Upper lobe of left lung (tissue), 6 donors: ENCODE measurements around the gene ZNF334. TPM values are rescaled to one million over a fixed set of nuclear protein-coding genes. Genes with fewer than 3 reads are reported as not detected.

Experiments
- ATAC-seq, 2 donors: fragments of 200-7000 bp; cut with Tn5 transposase; one replicate each; pipeline ENCODE4 v1.9.1; 2022; ENCODE audit warnings: mild to moderate bottlenecking in 2 of 2, moderate library complexity in 2 of 2; ENCODE audit not compliant: low FRiP score in 2 of 2
- DNase-seq, 2 donors: peaks; one replicate each; pipeline ENCODE4 v3.0.0-alpha.2; 2019 to 2020
- H3K27ac ChIP-seq, 4 donors: fragments of 200-600 bp; sonication (generic); one replicate each; pipeline ENCODE4 v1.5.1; 2016 to 2019
- H3K27me3 ChIP-seq, 4 donors: fragments of 200-600 bp; sonication (generic); one replicate each; pipeline ENCODE4 v1.5.1; 2017 to 2019
- H3K36me3 ChIP-seq, 4 donors: fragments of 200-600 bp; sonication (generic); one replicate each; pipeline ENCODE4 v1.5.1; 2016 to 2019
- H3K4me1 ChIP-seq, 4 donors: fragments of 200-600 bp; sonication (generic); one replicate each; pipeline ENCODE4 v1.5.1; 2018 to 2019
- H3K4me3 ChIP-seq, 4 donors: fragments of 200-600 bp; sonication (generic); one replicate each; pipeline ENCODE4 v1.5.1; 2017 to 2019; ENCODE audit warnings: mild to moderate bottlenecking in 2 of 4, moderate library complexity in 1 of 4
- H3K9me3 ChIP-seq, 4 donors: fragments of 200-600 bp; sonication (generic); one replicate each; pipeline ENCODE4 v1.5.1; 2018 to 2019
- EP300 ChIP-seq, 4 donors: sonication (generic); formaldehyde crosslinking; IDR thresholded peaks; one replicate each; pipeline ENCODE4 v1.5.1; 2017; ENCODE audit warnings: antibody characterized with exemption in 4 of 4, control low read depth in 2 of 4
- POLR2A ChIP-seq, 4 donors: fragments of 450-650 bp; IDR thresholded peaks; one replicate each; pipeline ENCODE4 v1.5.1; 2016 to 2017; ENCODE audit warnings: antibody characterized with exemption in 4 of 4, mild to moderate bottlenecking in 2 of 4
- POLR2AphosphoS5 ChIP-seq, 2 donors: sonication (generic); formaldehyde crosslinking; IDR thresholded peaks; one replicate each; pipeline ENCODE4 v1.5.1; 2017; ENCODE audit warnings: antibody characterized with exemption in 2 of 2
- WGBS, 2 donors: methylation state at CpG; one replicate each; pipeline ENCODE4 v1.1.5; 2017 to 2018; 5-methylcytosine and 5-hydroxymethylcytosine counted together
- total RNA-seq, 6 donors: library from RNA; depleted of rRNA in 4 of 6; stranded (reverse); fragments of >200 nt in 4 of 6; gene quantifications; one replicate each; pipeline versions ENCODE4 v1.1.0 to v1.2.1, GENCODE V29; 2016 to 2021
- TF ChIP-seq, protein P1 (sequence below), 6 experiments: fragments of 450-650 bp in 4 of 6; fragments of 200-600 bp in 2 of 6; sonication (generic) in 2 of 6; IDR thresholded peaks; one replicate each; pipeline ENCODE4 v1.5.1; 2016 to 2019; ENCODE audit warnings: antibody characterized with exemption in 6 of 6
- donor health status: DM: no; HTN: no; CAD: no; lungs with moderate emphysema.
- donor health status: DM: no; HTN: yes; CAD: no; lungs with severe emphysema.

ZNF334 gene
- 10 to 100 TPM in 2 of 6 donors, 1 to 10 TPM in 4; 1.9 to 27.2 (median 5.2) TPM for total RNA-seq

DNA sequence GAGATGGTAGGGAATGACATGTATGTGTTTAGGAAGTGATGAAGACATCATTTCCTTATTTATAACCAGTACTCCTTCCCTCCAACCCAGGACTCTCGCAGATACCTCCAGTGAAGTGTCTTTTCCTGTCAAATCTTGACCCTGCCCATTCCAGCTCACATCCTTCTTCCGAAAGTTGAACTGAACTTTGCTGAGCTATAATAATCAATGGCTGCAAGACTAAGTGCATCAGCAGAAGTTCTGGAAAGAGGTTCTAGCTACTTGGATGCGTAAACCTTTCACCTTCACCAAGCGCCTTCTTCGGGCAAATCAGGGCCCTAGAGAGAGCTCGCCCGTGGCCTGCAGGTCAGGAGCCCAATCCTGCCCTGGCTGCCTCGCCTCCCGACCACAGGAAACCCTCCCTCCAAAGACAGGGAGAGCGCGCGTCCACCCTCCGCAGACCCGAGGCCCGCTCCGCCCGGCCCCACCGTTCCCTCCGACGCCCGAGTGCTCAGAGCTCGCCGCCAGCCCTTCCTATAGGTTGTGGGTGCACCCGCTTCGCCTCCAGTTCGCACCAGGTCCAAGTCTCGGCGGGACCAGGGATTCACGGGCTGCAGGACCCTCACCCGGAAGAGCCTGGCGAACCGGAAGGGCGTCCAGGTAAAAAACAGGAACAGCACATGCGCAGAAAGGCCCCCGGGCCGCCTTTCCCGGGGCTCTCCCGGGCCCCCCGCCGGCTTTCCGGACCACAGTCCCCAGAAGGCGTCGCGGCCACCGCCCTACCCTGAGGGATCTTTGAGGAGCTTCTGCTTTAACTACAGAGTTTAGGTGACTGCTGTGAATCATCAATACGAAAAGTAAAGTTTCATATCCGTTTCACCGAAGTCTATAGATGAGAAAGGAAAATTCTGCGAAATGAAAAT lies at the start of gene ZNF334:
Gene ZNF334 (minus strand): TSS at position 617 of the 902 bp plus-strand sequence. CDS start 1,457 bp downstream, outside the sequence.
- ATAC-seq: peak; percentile 87 to 89
- H3K27me3 ChIP-seq: no peaks in the 10 kb centered on the region
- peak within 1 kb of the TSS in 3 of 4 donors; percentile 57 to 82 (median 66) for H3K27ac ChIP-seq
- peak; percentile 65 to 88 for DNase-seq
- H3K4me3 ChIP-seq: peak within 1 kb of the TSS; percentile 63 to 79 (median 65)
- 4 to 8% methylated on average over 20 to 44 of the region's 49 CpGs for WGBS, 2 donors
- H3K36me3 ChIP-seq: no peaks in the 10 kb centered on the region
- peaks cover 0 to 13% (median 4%) of the 10 kb centered on the region in 4 donors for H3K4me1 ChIP-seq
- no peaks in the 10 kb centered on the region for H3K9me3 ChIP-seq
- TF ChIP-seq POLR2AphosphoS5 (IDR thresholded peaks at IDR 0.05) (peak; percentile 21 to 50), POLR2A (IDR thresholded peaks at IDR 0.05) (peak in 2 of 4 donors; percentile 28 to 57), EP300 (IDR thresholded peaks at IDR 0.05) (no peak)

DNA sequence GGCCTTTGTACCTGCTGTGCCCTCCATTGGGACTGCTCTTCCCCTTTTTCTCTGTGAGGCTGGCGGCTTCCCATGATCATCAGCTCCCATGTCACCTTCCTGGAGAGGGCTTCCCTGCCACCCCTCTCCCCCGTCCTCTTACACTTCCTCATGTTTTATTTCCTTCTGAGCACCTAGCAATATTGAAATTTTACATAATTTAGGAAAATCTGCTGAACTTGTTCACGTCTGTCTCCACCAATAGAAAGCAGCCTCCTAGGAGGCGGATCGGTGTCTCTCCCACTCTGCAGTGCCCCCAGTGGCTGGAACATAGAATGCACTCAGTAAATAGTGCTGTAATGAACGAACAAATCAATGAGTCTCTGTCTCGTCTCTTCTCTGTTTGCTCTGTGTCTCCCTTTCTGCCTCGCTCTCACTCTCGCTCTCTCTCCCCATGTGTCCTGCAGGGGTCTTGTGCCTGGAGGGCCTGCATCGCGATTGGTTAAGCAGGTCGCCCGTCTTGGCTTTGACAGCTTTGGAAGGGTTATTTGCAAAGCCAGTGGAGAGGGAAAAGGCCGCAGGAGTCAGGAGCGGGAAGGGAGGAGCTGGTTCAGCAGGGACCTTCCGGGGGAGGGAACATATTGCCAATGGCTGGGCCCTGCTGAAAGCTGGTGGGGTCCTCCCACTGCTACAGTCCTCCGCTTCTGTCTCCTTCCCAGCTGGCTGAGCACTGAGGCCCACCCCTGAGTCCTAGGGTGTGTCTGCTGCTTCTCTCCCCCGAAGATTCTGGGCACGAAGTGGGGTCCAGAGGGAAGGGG lies 49.2 kb upstream of the ZNF334 start:
- Histone ChIP-seq H3K27ac (peak overlapping the region in 2 of 4 donors; percentile 20 to 68), H3K4me1 (peaks cover 5 to 12% (median 11%) of the 10 kb centered on the region in 4 donors), H3K9me3 (no peaks in the 10 kb centered on the region), H3K4me3 (peak overlapping the region in 3 of 4 donors; percentile 14 to 42 (median 42)), H3K36me3 (no peaks in the 10 kb centered on the region), H3K27me3 (no peaks in the 10 kb centered on the region)
- ATAC-seq (peak; percentile 86 to 92), DNase-seq (peak in 1 of 2 donors; percentile 50)
- no peak for TF ChIP-seq POLR2AphosphoS5 (IDR thresholded peaks at IDR 0.05)
- TF ChIP-seq, protein P1, sequence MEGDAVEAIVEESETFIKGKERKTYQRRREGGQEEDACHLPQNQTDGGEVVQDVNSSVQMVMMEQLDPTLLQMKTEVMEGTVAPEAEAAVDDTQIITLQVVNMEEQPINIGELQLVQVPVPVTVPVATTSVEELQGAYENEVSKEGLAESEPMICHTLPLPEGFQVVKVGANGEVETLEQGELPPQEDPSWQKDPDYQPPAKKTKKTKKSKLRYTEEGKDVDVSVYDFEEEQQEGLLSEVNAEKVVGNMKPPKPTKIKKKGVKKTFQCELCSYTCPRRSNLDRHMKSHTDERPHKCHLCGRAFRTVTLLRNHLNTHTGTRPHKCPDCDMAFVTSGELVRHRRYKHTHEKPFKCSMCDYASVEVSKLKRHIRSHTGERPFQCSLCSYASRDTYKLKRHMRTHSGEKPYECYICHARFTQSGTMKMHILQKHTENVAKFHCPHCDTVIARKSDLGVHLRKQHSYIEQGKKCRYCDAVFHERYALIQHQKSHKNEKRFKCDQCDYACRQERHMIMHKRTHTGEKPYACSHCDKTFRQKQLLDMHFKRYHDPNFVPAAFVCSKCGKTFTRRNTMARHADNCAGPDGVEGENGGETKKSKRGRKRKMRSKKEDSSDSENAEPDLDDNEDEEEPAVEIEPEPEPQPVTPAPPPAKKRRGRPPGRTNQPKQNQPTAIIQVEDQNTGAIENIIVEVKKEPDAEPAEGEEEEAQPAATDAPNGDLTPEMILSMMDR (IDR thresholded peaks at IDR 0.05): peak; percentile 70 to 86 (median 76)
- WGBS, 2 donors: 13 to 19% methylated on average over 16 to 19 of the region's 19 CpGs

DNA sequence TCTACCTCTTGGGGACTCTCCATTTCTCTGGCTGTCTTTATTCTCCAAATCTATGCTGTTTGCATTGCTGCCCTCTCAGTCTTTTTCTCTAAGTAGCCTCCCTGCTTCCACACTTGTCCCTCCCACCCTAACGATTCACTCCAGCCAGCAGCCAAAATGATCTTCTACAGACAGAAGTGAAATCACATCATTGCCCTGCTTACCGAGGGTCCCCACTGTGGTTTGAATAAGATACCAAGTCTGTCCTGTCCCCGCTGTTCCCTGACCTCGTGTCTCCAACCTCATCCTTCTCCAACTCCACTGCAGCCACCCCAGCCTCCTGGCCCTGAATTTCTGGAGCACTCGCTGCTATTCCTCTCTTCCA lies 48.6 kb upstream of the ZNF334 start:
- H3K4me3 ChIP-seq: peak overlapping the region in 3 of 4 donors; percentile 14 to 42 (median 42)
- DNase-seq (no peak), ATAC-seq (no peak)
- H3K27ac ChIP-seq: peak overlapping the region in 2 of 4 donors; percentile 20 to 68
- no peaks in the 10 kb centered on the region for H3K9me3 ChIP-seq
- H3K36me3 ChIP-seq: no peaks in the 10 kb centered on the region
- WGBS, 2 donors: 50 to 53% methylated on average over 5 of the region's 5 CpGs
- no peak for TF ChIP-seq POLR2AphosphoS5 (IDR thresholded peaks at IDR 0.05)
- TF ChIP-seq, protein P1 (IDR thresholded peaks at IDR 0.05): no peak
- TF ChIP-seq POLR2A (IDR thresholded peaks at IDR 0.05): no peak
- no peak for TF ChIP-seq EP300 (IDR thresholded peaks at IDR 0.05)
- H3K27me3 ChIP-seq: no peaks in the 10 kb centered on the region
- H3K4me1 ChIP-seq: peaks cover 5 to 12% (median 11%) of the 10 kb centered on the region in 4 donors

DNA sequence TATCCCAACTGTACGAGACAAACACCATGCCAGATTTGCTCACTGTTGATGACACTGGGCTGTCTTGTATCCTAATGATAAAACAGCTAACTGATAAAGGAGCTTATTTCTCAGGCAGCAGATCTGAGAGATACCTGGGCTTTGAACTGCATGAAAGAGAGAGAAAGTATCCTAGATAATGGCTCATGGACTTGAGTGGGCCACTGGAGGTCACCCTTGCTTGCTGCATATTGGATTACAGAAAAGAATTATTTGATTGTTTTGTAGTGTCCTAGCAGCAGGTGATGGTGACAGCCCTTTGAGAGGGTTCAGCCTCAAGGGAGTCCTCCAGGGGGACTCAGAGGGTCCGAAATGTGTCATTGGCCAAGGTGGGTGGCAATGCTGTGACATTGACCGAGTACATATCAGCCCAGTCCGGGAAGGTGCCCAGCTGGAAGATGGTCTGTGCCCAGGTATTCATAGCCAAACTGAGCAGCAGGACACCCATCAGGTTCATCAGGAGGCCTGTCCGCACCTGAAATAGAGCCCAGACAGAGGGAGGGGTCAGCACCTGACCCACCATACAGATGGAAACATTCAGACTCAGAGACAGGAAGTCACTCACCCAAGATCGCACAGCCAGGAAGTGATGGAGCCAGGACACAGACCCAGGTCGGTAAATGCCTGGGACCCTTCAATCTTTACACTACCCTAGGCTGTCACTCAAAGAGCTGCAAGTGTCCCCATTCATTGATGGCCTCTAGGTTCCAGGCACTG lies 46.5 kb upstream of the ZNF334 start:
- H3K4me1 ChIP-seq: peaks cover 5 to 12% (median 11%) of the 10 kb centered on the region in 4 donors
- TF ChIP-seq, protein P1 (IDR thresholded peaks at IDR 0.05): no peak
- TF ChIP-seq POLR2AphosphoS5 (IDR thresholded peaks at IDR 0.05) (no peak), EP300 (IDR thresholded peaks at IDR 0.05) (no peak), POLR2A (IDR thresholded peaks at IDR 0.05) (no peak)
- no peaks in the 10 kb centered on the region for H3K9me3 ChIP-seq
- ATAC-seq (no peak), DNase-seq (no peak)
- H3K36me3 ChIP-seq: no peaks in the 10 kb centered on the region
- H3K27me3 ChIP-seq: no peaks in the 10 kb centered on the region
- no peak overlapping the region for H3K27ac ChIP-seq
- H3K4me3 ChIP-seq: no peak overlapping the region
- 82 to 84% methylated on average over 5 to 7 of the region's 7 CpGs for WGBS, 2 donors
